Measurements from ENCODE around the gene ZNF44. TPM values are rescaled to one million over a fixed set of nuclear protein-coding genes. Genes with fewer than 3 reads are reported as not detected.

The ZNF44 gene
- total RNA-seq, 1 experiment from 2014 or later, result 5.0 TPM

DNA sequence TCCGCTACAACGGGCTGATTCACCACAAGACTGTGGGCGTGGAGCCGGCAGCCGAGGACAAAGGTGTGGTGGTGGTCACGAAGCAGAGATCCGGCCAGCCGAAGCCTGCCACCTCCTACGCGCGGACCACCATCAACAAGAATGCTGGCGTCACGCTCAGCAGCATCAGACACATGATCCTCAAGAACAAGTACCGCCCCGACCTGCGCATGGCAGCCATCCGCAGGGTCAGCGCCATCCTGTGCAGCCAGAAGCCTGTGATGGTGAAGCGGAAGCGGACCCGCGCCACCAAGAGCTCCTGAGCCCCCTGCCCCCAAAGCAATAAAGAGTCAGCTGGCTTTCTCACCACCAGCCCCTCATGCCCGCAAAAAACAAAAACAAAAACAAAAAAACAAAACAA, 34.4 kb downstream of the ZNF44 start:
- Histone ChIP-seq H2AFZ (no peak overlapping the region), H3K4me2 (no peak overlapping the region), H3K27me3 (ENCODE audit: insufficient read depth, low read depth) (no peaks in the 10 kb centered on the region), H3F3A (ENCODE audit: insufficient read depth, low read depth) (no peaks in the 10 kb centered on the region), H3K9me3 (ENCODE audit: insufficient read depth, low read depth) (no peaks in the 10 kb centered on the region), H3K4me1 (replicated peaks; ENCODE audit: insufficient read depth) (no peaks in the 10 kb centered on the region), H3K79me2 (ENCODE audit: low read depth) (no peaks in the 10 kb centered on the region), H4K20me1 (ENCODE audit: insufficient read depth) (no peaks in the 10 kb centered on the region), H3K4me3 (no peak overlapping the region), H3K36me3 (ENCODE audit: low read depth) (no peaks in the 10 kb centered on the region), H3K9me2 (ENCODE audit: insufficient read depth) (no peaks in the 10 kb centered on the region), H3K27ac (no peak overlapping the region)
- intact Hi-C loops (cut with micrococcal nuclease; ENCODE audit: unreplicated experiment), result no loop called here
- POLR2A ChIA-PET (ENCODE audit: unreplicated experiment), result no interaction called here
- CTCF ChIA-PET, result no interaction called here
- TF ChIP-seq, protein P1, sequence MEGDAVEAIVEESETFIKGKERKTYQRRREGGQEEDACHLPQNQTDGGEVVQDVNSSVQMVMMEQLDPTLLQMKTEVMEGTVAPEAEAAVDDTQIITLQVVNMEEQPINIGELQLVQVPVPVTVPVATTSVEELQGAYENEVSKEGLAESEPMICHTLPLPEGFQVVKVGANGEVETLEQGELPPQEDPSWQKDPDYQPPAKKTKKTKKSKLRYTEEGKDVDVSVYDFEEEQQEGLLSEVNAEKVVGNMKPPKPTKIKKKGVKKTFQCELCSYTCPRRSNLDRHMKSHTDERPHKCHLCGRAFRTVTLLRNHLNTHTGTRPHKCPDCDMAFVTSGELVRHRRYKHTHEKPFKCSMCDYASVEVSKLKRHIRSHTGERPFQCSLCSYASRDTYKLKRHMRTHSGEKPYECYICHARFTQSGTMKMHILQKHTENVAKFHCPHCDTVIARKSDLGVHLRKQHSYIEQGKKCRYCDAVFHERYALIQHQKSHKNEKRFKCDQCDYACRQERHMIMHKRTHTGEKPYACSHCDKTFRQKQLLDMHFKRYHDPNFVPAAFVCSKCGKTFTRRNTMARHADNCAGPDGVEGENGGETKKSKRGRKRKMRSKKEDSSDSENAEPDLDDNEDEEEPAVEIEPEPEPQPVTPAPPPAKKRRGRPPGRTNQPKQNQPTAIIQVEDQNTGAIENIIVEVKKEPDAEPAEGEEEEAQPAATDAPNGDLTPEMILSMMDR (conservative IDR thresholded peaks at IDR 0.05), result no peak
- TF ChIP-seq EZH2 (IDR thresholded peaks at IDR 0.05; ENCODE audit: low read depth), result no peak
- DNase-seq, result no peak
- BruUV-seq (replicated peaks), result no TSS peak

DNA sequence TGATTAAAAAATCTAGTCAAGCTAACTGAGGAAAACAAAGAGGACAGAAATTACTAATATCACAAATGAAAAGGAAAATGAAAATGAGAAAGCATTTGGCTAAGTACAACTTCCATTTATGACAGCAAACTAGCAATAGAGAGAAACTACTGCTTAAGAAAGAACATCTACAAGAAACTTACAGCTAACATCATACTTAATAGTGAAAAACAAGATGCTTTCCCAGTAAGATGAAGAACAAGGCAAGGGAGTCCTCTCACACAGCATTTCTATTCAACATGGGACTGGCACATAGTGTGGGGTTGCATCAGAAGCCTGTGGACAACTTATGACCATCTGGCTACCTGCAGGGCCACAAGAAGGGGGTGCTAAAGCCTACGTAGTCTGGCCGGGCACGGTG, 39.3 kb downstream of the ZNF44 start:
- no peak overlapping the region for H3K4me3 ChIP-seq
- no peak overlapping the region for H2AFZ ChIP-seq
- intact Hi-C loops (cut with micrococcal nuclease; ENCODE audit: unreplicated experiment), result no loop called here
- no peaks in the 10 kb centered on the region for H3K36me3 ChIP-seq (ENCODE audit: low read depth)
- no peaks in the 10 kb centered on the region for H3K79me2 ChIP-seq (ENCODE audit: low read depth)
- TF ChIP-seq, protein P1 (conservative IDR thresholded peaks at IDR 0.05), result no peak
- TF ChIP-seq EZH2 (IDR thresholded peaks at IDR 0.05; ENCODE audit: low read depth), result no peak
- no peaks in the 10 kb centered on the region for H3K9me2 ChIP-seq (ENCODE audit: insufficient read depth)
- BruUV-seq (replicated peaks), result no TSS peak
- no peak overlapping the region for H3K4me2 ChIP-seq
- ChIA-PET CTCF (no interaction called here), POLR2A (ENCODE audit: unreplicated experiment) (no interaction called here)
- H3K27ac ChIP-seq, result no peak overlapping the region
- DNase-seq, result no peak
- H3K9me3 ChIP-seq (ENCODE audit: insufficient read depth, low read depth), result peaks cover 4% of the 10 kb centered on the region; the same call in 1 of the 2 replicates
- H3K4me1 ChIP-seq (replicated peaks; ENCODE audit: insufficient read depth), result no peaks in the 10 kb centered on the region
- H3F3A ChIP-seq (ENCODE audit: insufficient read depth, low read depth), result no peaks in the 10 kb centered on the region
- no peaks in the 10 kb centered on the region for H3K27me3 ChIP-seq (ENCODE audit: insufficient read depth, low read depth)
- no peaks in the 10 kb centered on the region for H4K20me1 ChIP-seq (ENCODE audit: insufficient read depth)

DNA sequence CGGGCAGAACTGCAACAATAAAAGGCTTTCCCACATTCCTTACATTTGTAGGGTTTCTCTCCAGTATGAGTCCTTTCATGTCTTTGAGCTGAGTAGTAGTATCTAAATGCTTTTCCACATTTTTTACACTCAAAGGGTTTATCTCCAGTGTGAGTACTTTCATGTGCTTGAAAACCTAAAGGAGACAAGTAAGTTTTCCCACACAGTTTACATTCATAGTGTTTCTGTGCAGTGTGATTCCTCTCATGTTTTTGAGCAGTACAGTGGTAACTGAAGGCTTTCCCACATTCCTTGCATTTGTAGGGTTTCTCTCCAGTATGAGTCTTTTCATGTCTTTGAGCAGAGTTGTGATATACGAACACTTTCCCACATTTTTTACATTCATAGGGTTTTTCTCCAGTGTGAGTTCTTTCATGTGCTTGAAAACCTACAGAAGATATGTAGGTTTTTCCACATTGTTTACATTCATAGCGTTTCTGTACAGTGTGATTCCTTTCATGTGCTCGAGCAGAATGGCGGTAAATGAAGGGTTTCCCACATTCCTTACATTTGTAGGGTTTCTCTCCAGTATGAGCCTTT, 47.0 kb downstream of the ZNF44 start:
- TF ChIP-seq EZH2 (IDR thresholded peaks at IDR 0.05; ENCODE audit: low read depth), result no peak
- TF ChIP-seq, protein P1 (conservative IDR thresholded peaks at IDR 0.05), result no peak
- intact Hi-C loops (cut with micrococcal nuclease; ENCODE audit: unreplicated experiment), result no loop called here

More for the DNA sequence above, 47.0 kb downstream of the ZNF44 start:
- Histone ChIP-seq H3F3A (ENCODE audit: insufficient read depth, low read depth) (no peaks in the 10 kb centered on the region), H3K9me3 (ENCODE audit: insufficient read depth, low read depth) (peaks cover 38% of the 10 kb centered on the region), H3K36me3 (ENCODE audit: low read depth) (no peaks in the 10 kb centered on the region), H2AFZ (no peak overlapping the region), H3K9me2 (ENCODE audit: insufficient read depth) (no peaks in the 10 kb centered on the region), H3K4me2 (no peak overlapping the region), H3K27me3 (ENCODE audit: insufficient read depth, low read depth) (no peaks in the 10 kb centered on the region), H3K4me1 (replicated peaks; ENCODE audit: insufficient read depth) (no peaks in the 10 kb centered on the region), H3K27ac (no peak overlapping the region), H3K79me2 (ENCODE audit: low read depth) (no peaks in the 10 kb centered on the region), H4K20me1 (ENCODE audit: insufficient read depth) (no peaks in the 10 kb centered on the region), H3K4me3 (no peak overlapping the region)
- POLR2A ChIA-PET (ENCODE audit: unreplicated experiment), result no interaction called here
- CTCF ChIA-PET, result no interaction called here
- BruUV-seq (replicated peaks), result no TSS peak
- no peak for DNase-seq
